Activated CD4-positive, alpha-beta T cell treated with anti-CD3 and anti-CD28 coated beads, Interleukin-2, Interleukin-4, amounts not matched to agents 100 ng/mL and 50 ng/mL, durations not matched to agents 16 hours and 8 hours (primary cell): ENCODE data around the gene CXorf65.

Experiments
- DNase-seq: peaks from one replicate; pipeline ENCODE4 v3.0.0-alpha.2; 2020; ENCODE audit warnings: low spot score

CXorf65 gene

DNA sequence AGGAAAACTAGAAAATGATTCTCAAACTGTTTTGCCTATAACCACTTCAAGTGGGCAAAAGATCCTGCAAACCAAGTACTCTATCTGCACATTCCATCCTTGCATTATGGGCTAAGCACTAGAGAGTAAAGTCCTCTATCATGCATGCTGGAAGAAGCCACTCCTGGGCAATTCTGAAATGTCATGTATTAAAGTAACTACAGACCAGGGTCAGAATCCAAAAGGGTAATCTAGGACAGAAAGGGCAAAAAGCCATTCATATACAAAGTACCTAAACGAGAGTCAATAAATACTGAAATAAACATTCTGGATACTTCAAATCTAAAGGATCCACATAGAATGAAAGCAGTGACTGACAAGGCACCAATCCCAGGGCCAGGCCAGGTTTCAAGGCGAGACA lies 39.5 kb downstream of the CXorf65 start:
- no peak for DNase-seq

DNA sequence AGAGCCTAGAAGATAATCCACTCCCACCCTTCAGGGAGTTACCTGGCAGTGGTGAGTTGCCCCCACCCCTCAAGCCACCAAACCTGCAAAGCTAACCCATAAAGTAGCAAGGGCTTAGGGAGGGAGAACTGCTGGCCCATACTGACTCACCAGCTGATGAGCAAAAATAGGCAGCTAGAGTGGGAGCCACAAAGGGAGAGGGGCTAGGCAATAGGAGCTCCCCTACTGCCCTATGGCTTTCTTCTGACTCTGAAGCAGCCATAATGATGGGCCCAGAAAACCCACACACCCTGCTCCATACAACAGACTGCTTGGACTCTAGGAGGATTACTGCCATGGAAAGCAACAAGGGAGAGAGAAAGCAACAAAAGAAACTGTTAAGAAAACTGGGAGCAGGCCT lies 46.4 kb downstream of the CXorf65 start:
- DNase-seq: no peak

DNA sequence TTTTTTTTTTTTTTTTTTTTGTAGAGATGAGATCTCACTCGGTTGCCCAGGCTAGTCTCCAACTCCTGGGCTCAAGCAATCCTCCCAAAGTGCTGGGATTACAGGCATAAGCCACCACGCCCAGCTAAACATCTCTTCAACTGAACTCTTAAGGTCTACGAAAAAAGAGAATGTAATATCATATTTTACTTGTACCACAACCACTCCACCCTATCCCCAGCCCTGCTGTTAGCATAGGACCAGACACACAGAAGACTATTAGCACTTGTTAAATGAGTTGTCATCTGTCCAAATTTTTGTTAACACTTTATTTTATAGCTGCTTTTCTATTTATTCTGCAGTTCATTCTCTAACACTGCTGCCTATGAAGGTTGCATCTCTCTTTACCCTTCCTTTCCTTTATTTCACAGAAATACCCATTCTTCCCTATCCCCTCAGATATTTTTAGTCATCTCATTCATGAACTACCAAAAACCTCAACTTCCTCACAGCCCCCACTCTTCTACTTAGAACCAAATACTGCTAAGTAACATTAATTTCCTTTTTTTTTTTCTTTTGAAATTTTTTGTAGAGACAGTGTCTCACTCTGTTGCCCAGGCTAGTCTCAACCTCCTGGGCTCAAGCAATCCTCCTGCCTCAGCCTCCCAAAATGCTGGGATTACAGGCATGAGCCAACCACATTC lies 48.6 kb downstream of the CXorf65 start:
- no peak for DNase-seq

DNA sequence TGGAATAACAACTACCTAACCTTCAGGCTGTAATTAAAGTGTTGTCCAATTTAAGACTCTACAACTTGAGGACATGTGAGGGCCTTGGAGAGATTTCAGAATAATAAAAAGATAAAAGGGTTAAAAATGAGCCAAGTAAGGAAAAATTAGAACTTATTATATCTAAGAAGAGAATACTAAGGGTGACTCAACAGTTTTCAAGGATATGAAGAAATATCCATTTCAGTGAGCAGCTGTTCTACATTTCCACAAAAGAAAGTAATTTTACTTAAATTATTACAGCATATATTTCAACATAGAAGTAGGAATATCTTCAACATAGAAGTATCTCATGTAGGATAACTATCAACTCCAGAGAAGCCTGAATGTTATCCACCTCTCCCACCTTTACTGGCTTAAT lies 49.7 kb downstream of the CXorf65 start:
- no peak for DNase-seq
